Measurements from ENCODE around the gene TSPAN13.

Gene TSPAN13

DNA sequence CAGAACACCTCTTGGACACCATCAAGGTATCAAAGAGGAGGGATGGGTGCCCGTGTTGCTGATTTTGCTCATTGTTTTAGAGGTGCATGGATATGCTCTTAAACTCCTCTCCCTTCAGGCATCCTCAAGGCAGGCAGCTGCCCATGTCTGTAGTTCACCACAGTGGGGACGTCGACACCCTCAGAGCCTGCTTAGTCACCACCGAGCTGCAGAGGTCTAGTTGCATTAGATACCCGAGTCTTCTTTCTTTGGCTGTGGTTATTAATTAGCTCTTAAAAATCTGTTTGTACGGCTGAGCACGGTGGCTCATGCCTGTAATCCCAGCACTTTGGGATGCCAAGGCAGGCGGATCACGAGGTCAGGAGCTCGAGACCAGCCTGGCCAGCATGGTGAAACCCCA is 24.7 kb upstream of the TSPAN13 start:
- DNase-seq (ENCODE audit: low spot score), result no peak
- in situ Hi-C loops (cut with MboI; ENCODE audit: low pct_unique_long_range_greater_than_20kb, low sequenced_read_pairs, unreplicated experiment), result no loop called here
- TF ChIP-seq, protein P1, sequence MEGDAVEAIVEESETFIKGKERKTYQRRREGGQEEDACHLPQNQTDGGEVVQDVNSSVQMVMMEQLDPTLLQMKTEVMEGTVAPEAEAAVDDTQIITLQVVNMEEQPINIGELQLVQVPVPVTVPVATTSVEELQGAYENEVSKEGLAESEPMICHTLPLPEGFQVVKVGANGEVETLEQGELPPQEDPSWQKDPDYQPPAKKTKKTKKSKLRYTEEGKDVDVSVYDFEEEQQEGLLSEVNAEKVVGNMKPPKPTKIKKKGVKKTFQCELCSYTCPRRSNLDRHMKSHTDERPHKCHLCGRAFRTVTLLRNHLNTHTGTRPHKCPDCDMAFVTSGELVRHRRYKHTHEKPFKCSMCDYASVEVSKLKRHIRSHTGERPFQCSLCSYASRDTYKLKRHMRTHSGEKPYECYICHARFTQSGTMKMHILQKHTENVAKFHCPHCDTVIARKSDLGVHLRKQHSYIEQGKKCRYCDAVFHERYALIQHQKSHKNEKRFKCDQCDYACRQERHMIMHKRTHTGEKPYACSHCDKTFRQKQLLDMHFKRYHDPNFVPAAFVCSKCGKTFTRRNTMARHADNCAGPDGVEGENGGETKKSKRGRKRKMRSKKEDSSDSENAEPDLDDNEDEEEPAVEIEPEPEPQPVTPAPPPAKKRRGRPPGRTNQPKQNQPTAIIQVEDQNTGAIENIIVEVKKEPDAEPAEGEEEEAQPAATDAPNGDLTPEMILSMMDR (IDR thresholded peaks at IDR 0.05; ENCODE audit: extremely low read depth, insufficient read depth, missing control alignments), result no peak

DNA sequence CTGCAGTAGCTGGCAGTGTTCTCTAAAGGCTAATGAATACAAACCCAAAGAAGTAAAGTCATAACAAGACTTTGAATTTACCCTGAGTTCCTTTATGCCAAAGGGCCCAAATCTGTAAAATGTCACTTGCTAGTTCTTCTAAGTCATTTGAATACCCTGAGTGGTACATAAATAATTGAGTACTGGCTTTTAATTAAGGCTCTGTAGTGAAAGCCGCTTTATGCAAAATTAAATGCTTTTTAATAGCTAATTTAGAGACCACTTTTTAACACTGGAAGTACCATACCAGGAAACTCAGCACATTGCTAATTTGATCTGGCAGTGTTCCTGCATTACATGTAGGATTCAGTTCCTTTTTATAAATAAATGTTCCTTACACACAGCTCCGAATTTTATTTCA is 24.0 kb upstream of the TSPAN13 start:
- TF ChIP-seq, protein P1 (IDR thresholded peaks at IDR 0.05; ENCODE audit: extremely low read depth, insufficient read depth, missing control alignments), result no peak
- DNase-seq (ENCODE audit: low spot score), result no peak
- in situ Hi-C loops (cut with MboI; ENCODE audit: low pct_unique_long_range_greater_than_20kb, low sequenced_read_pairs, unreplicated experiment), result no loop called here

DNA sequence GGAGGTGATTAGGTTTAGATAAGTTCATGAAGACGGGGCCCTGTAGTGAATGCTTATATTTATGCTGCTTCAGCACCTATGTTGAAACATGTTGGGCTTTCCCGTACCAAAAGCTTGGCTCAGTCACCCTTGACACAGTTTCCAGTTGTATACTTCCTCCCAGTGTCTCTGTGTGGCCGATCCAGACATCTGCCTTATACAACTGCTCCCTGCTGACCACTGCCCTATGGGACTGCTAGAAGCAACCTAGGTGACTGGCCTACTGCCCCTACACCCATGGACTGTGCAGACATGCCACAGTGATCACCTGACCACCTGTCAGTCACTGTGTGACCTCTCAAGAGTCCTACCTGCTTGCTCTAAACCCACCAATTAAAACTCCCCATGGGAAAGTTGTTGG is 22.6 kb upstream of the TSPAN13 start:
- DNase-seq (ENCODE audit: low spot score), result no peak
- in situ Hi-C loops (cut with MboI; ENCODE audit: low pct_unique_long_range_greater_than_20kb, low sequenced_read_pairs, unreplicated experiment), result no loop called here
- TF ChIP-seq, protein P1 (IDR thresholded peaks at IDR 0.05; ENCODE audit: extremely low read depth, insufficient read depth, missing control alignments), result no peak

DNA sequence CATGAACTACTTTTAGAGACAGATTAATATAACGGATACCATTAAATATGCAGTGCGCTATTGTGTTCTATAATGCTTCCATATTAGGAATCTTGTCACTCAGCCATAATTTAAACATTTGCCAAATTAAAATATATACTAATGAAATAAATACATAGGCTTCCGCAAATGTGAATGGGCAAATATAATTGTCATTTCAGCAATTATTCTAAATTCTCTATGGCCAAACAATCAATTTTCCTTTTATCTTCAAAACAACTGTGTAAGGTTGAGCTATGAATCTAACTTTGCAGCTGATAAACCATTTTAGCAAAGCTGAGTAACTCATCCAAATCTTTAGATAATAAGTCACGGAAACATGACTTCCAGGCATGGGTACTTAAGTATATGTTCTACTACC is 20.7 kb upstream of the TSPAN13 start:
- TF ChIP-seq, protein P1 (IDR thresholded peaks at IDR 0.05; ENCODE audit: extremely low read depth, insufficient read depth, missing control alignments), result no peak
- DNase-seq (ENCODE audit: low spot score), result no peak
- in situ Hi-C loops (cut with MboI; ENCODE audit: low pct_unique_long_range_greater_than_20kb, low sequenced_read_pairs, unreplicated experiment), result no loop called here

DNA sequence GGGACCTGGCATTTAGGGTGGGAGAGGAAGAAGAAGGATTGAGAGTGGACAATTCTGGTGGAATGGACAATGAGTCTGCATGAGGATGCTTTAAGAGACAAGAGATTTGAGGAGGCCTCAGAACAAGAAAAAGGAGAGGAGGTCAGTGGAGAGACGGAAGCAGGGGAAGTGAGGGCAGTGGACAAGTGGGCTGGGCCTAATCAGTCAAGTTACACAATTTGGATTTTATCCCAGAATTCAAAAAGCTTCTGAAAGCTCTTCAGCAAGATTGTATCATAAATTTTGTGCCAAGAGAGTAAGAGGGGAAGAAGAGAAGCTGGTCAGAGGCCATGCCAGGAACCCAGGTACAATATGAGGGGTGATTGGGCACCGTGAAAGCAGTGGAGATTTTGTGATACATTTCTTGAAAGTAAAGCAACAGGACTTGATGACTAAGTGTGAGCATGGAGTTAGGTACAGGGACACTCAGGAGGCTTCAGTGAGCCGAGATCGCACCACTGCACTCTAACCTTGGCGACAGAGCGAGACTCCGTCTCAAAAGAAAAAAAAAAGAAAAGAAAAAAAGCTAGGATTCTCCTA is 19.3 kb upstream of the TSPAN13 start:
- TF ChIP-seq, protein P1 (IDR thresholded peaks at IDR 0.05; ENCODE audit: extremely low read depth, insufficient read depth, missing control alignments), result no peak
- DNase-seq (ENCODE audit: low spot score), result no peak
- in situ Hi-C loops (cut with MboI; ENCODE audit: low pct_unique_long_range_greater_than_20kb, low sequenced_read_pairs, unreplicated experiment), result no loop called here

DNA sequence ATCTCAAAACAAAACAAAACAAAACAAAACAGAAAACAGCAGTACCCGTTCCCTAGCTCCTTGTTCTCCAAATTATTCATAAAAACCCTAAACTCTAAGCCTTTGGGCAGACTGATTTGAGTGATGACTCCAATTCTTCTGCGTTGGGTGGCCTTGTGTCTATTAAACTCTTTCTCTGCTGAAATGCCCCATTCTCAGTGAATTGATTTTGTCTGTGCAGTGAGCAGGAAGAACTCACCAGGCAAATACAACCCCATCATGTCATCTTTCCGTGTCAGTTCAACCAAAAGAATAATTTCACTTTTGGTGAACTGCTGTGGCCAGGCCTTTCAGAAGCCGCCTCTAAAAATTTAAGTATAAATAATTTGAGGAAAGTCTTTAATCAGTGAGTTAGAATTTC is 18.5 kb upstream of the TSPAN13 start:
- DNase-seq (ENCODE audit: low spot score), result no peak
- TF ChIP-seq, protein P1 (IDR thresholded peaks at IDR 0.05; ENCODE audit: extremely low read depth, insufficient read depth, missing control alignments), result no peak
- in situ Hi-C loops (cut with MboI; ENCODE audit: low pct_unique_long_range_greater_than_20kb, low sequenced_read_pairs, unreplicated experiment), result no loop called here

Data from GM13977 (cell line).